Activated naive CD4-positive, alpha-beta T cell treated with anti-CD3 and anti-CD28 coated beads, Interleukin-2, amount 50 U/mL, for 72 hours (primary cell): Measurements from ENCODE around the gene PAM16. TPM values are rescaled to one million over a fixed set of nuclear protein-coding genes. Genes with fewer than 3 reads are reported as not detected.

Source experiments
- ATAC-seq, 2 donors: fragments of 150-1000 bp; cut with Tn5 transposase; 2 replicates each; pipeline ENCODE4 v1.10.0; 2021; ENCODE audit warnings: mild to moderate bottlenecking in 2 of 2, moderate library complexity in 2 of 2
- DNase-seq, 2 donors: peaks; one replicate each; pipeline ENCODE4 v3.0.0; 2021 to 2022; ENCODE audit warnings: low spot score in 2 of 2
- H3K27ac Mint-ChIP-seq, 2 donors: one replicate each; pipeline ENCODE4 v1.8.0; 2022; ENCODE audit warnings: mild to moderate bottlenecking in 2 of 2, mixed read lengths in 2 of 2
- H3K36me3 Mint-ChIP-seq, 2 donors: one replicate each; pipeline ENCODE4 v1.8.0; 2022; ENCODE audit warnings: mixed read lengths in 2 of 2
- H3K9me3 Mint-ChIP-seq, 2 donors: one replicate each; pipeline ENCODE4 v1.8.0; 2022; ENCODE audit warnings: mixed read lengths in 2 of 2
- total RNA-seq, 2 donors: library from RNA; stranded (reverse); gene quantifications; one replicate each; pipeline ENCODE4 v1.2.3, GENCODE V29; 2022

Gene PAM16
- total RNA-seq, 2 donors from 2014 or later = 53.7 to 63.1 TPM

GRCh38 chr16:4376126-4376892 lies 25.2 kb upstream of the PAM16 start:
- Mint-ChIP-seq H3K9me3 (no peaks in the 10 kb centered on the region), H3K27ac (no peak overlapping the region), H3K36me3 (no peaks in the 10 kb centered on the region)
- no peak for DNase-seq
- ATAC-seq = no peak

GRCh38 chr16:4375717-4376116 lies 24.6 kb upstream of the PAM16 start:
- H3K27ac Mint-ChIP-seq = no peak overlapping the region
- no peaks in the 10 kb centered on the region for H3K36me3 Mint-ChIP-seq
- H3K9me3 Mint-ChIP-seq = no peaks in the 10 kb centered on the region
- ATAC-seq (no peak), DNase-seq (no peak)

GRCh38 chr16:4373909-4374742 lies 23.0 kb upstream of the PAM16 start:
- ATAC-seq (no peak), DNase-seq (no peak)
- Mint-ChIP-seq H3K27ac (no peak overlapping the region), H3K36me3 (no peaks in the 10 kb centered on the region), H3K9me3 (no peaks in the 10 kb centered on the region)

- DNase-seq (no peak), ATAC-seq (no peak)
- Mint-ChIP-seq H3K27ac (no peak overlapping the region), H3K9me3 (no peaks in the 10 kb centered on the region), H3K36me3 (no peaks in the 10 kb centered on the region)
These were observed 22.3 kb upstream of the PAM16 start for GRCh38 chr16:4373356-4373908.

GRCh38 chr16:4372578-4373355 lies 21.6 kb upstream of the PAM16 start:
- DNase-seq (no peak), ATAC-seq (no peak)
- Mint-ChIP-seq H3K36me3 (no peaks in the 10 kb centered on the region), H3K9me3 (no peaks in the 10 kb centered on the region), H3K27ac (no peak overlapping the region)

- Mint-ChIP-seq H3K27ac (peak overlapping the region in 1 of 2 donors; percentile 50), H3K9me3 (no peaks in the 10 kb centered on the region), H3K36me3 (no peaks in the 10 kb centered on the region)
- DNase-seq = peak in 1 of 2 donors; percentile 34
- peak; percentile 51 to 73 for ATAC-seq
These were observed 21.0 kb upstream of the PAM16 start for GRCh38 chr16:4372001-4372577.

GRCh38 chr16:4371357-4372000 lies 20.4 kb upstream of the PAM16 start, which contains the start of gene VASN:
VASN (plus strand) TSS chr16:4371848; CDS start chr16:4380878, 9,030 bp downstream.
- H3K36me3 Mint-ChIP-seq = no peaks in the 10 kb centered on the region
- DNase-seq = peak; percentile 68 to 86

GRCh38 chr16:4370570-4371356 lies 19.6 kb upstream of the PAM16 start:
- ATAC-seq = no peak
- Mint-ChIP-seq H3K9me3 (no peaks in the 10 kb centered on the region), H3K36me3 (no peaks in the 10 kb centered on the region), H3K27ac (no peak overlapping the region)
- no peak for DNase-seq

More at GRCh38 chr16:4371357-4372000, 20.4 kb upstream of the PAM16 start, which contains the start of gene VASN:
- peak within 1 kb of the TSS in 1 of 2 donors; percentile 50 for H3K27ac Mint-ChIP-seq
- no peaks in the 10 kb centered on the region for H3K9me3 Mint-ChIP-seq
- ATAC-seq = peak; percentile 76 to 89

GRCh38 chr16:4370151-4370550 lies 19.0 kb upstream of the PAM16 start:
- Mint-ChIP-seq H3K36me3 (no peaks in the 10 kb centered on the region), H3K9me3 (no peaks in the 10 kb centered on the region), H3K27ac (peak overlapping the region in 1 of 2 donors; percentile 88)
- ATAC-seq = no peak
- no peak for DNase-seq

- no peaks in the 10 kb centered on the region for H3K9me3 Mint-ChIP-seq
These were observed 18.0 kb upstream of the PAM16 start for GRCh38 chr16:4369007-4369733.

GRCh38 chr16:4367393-4367856 lies 16.3 kb upstream of the PAM16 start:
- no peak for ATAC-seq
- Mint-ChIP-seq H3K27ac (peak overlapping the region in 1 of 2 donors; percentile 86), H3K9me3 (no peaks in the 10 kb centered on the region)

More at GRCh38 chr16:4369007-4369733, 18.0 kb upstream of the PAM16 start:
- Mint-ChIP-seq H3K27ac (no peak overlapping the region), H3K36me3 (no peaks in the 10 kb centered on the region)
- no peak for DNase-seq
- no peak for ATAC-seq

GRCh38 chr16:4366016-4366415 lies 14.9 kb upstream of the PAM16 start:
- ATAC-seq = no peak
- no peaks in the 10 kb centered on the region for H3K9me3 Mint-ChIP-seq

More at GRCh38 chr16:4367393-4367856, 16.3 kb upstream of the PAM16 start:
- no peak for DNase-seq
- no peaks in the 10 kb centered on the region for H3K36me3 Mint-ChIP-seq

GRCh38 chr16:4365615-4366014 lies 14.5 kb upstream of the PAM16 start:
- DNase-seq = no peak
- H3K36me3 Mint-ChIP-seq = no peaks in the 10 kb centered on the region
- peak overlapping the region in 1 of 2 donors; percentile 47 for H3K27ac Mint-ChIP-seq
- no peak for ATAC-seq
- H3K9me3 Mint-ChIP-seq = no peaks in the 10 kb centered on the region

More at GRCh38 chr16:4366016-4366415, 14.9 kb upstream of the PAM16 start:
- no peaks in the 10 kb centered on the region for H3K36me3 Mint-ChIP-seq
- H3K27ac Mint-ChIP-seq = no peak overlapping the region
- no peak for DNase-seq

GRCh38 chr16:4365014-4365406 lies 13.9 kb upstream of the PAM16 start:
- DNase-seq (no peak), ATAC-seq (no peak)
- Mint-ChIP-seq H3K36me3 (no peaks in the 10 kb centered on the region), H3K27ac (no peak overlapping the region), H3K9me3 (no peaks in the 10 kb centered on the region)
